Neuronal stem cell (in vitro differentiated cells): Measurements from ENCODE around the gene TOGARAM1.

Source experiments
- DNase-seq: peaks from one replicate; pipeline ENCODE4 v3.0.0-alpha.2; 2013; ENCODE audit warnings: low spot score
- H2AFZ ChIP-seq: one replicate; pipeline ENCODE4 v1.6.1; 2013; ENCODE audit warnings: mild to moderate bottlenecking, low read length, inconsistent platforms
- H2AK5ac ChIP-seq: 2 replicates; pipeline ENCODE4 v1.6.1; 2013; ENCODE audit warnings: low read depth, mild to moderate bottlenecking, inconsistent platforms, low read length, moderate library complexity, mixed read lengths
- H2BK120ac ChIP-seq: 2 replicates; pipeline ENCODE4 v1.6.1; 2013; ENCODE audit warnings: low read depth, mild to moderate bottlenecking, inconsistent platforms, low read length, moderate library complexity, mixed read lengths
- H2BK12ac ChIP-seq: one replicate; pipeline ENCODE4 v1.6.1; 2013; ENCODE audit warnings: low read length, inconsistent platforms
- H2BK15ac ChIP-seq: 2 replicates; pipeline ENCODE4 v1.6.1; 2013; ENCODE audit warnings: mild to moderate bottlenecking, low read length, inconsistent platforms, mixed read lengths
- H2BK5ac ChIP-seq: one replicate; pipeline ENCODE4 v1.6.1; 2013; ENCODE audit warnings: inconsistent platforms, mild to moderate bottlenecking, low read length, moderate library complexity
- H3K14ac ChIP-seq: one replicate; pipeline ENCODE4 v1.6.1; 2013; ENCODE audit warnings: low read length, inconsistent platforms
- H3K18ac ChIP-seq: 2 replicates; pipeline ENCODE4 v1.6.1; 2013; ENCODE audit warnings: low read length, inconsistent platforms
- H3K23ac ChIP-seq: 2 replicates; pipeline ENCODE4 v1.6.1; 2013; ENCODE audit warnings: low read depth, mild to moderate bottlenecking, mixed read lengths, low read length, inconsistent platforms; ENCODE audit not compliant: poor library complexity
- H3K27ac ChIP-seq: replicated peaks from 3 replicates; pipeline ENCODE4 v1.5.1; 2013; ENCODE audit warnings: low read length, inconsistent platforms
- H3K27me3 ChIP-seq, 3 experiments: 2 replicates each; pipeline ENCODE4 v1.6.1; 2013; ENCODE audit warnings: low read length in 3 of 3, mild to moderate bottlenecking in 2 of 3, inconsistent platforms in 1 of 3, low read depth in 1 of 3, mixed read lengths in 1 of 3, moderate library complexity in 1 of 3; ENCODE audit not compliant: control insufficient read depth in 3 of 3, insufficient read depth in 3 of 3
- H3K36me3 ChIP-seq, 2 donors: replicated peaks in 1 of 2; 2 replicates each; pipeline ENCODE4 v1.6.1; 2013; ENCODE audit warnings: low read length in 2 of 2; ENCODE audit not compliant: control insufficient read depth in 2 of 2, insufficient read depth in 2 of 2
- H3K4ac ChIP-seq: 2 replicates; pipeline ENCODE4 v1.6.1; 2013; ENCODE audit warnings: inconsistent platforms, mild to moderate bottlenecking, low read length, moderate library complexity
- H3K4me1 ChIP-seq, 2 donors: 1 replicate in 1 of 2; 2 replicates in 1 of 2; pipeline ENCODE4 v1.6.1; 2013; ENCODE audit warnings: low read length in 2 of 2, low read depth in 1 of 2; ENCODE audit not compliant: control insufficient read depth in 2 of 2, insufficient read depth in 1 of 2
- H3K4me2 ChIP-seq: one replicate; pipeline ENCODE4 v1.6.1; 2013; ENCODE audit warnings: mild to moderate bottlenecking, low read length, inconsistent platforms; ENCODE audit not compliant: insufficient read depth, poor library complexity, severe bottlenecking
- H3K4me3 ChIP-seq, 2 donors: 2 replicates each; pipeline ENCODE4 v1.5.1; 2013; ENCODE audit warnings: low read length in 2 of 2, mild to moderate bottlenecking in 2 of 2, inconsistent platforms in 1 of 2, moderate library complexity in 1 of 2
- H3K79me1 ChIP-seq: one replicate; pipeline ENCODE4 v1.6.1; 2013; ENCODE audit warnings: low read depth, mild to moderate bottlenecking, inconsistent platforms, low read length, moderate library complexity
- H3K9ac ChIP-seq: one replicate; pipeline ENCODE4 v1.6.1; 2013; ENCODE audit warnings: mild to moderate bottlenecking, low read depth, low read length, inconsistent platforms; ENCODE audit not compliant: poor library complexity
- H3K9me3 ChIP-seq, 2 donors: replicated peaks in 1 of 2; 2 replicates each; pipeline versions ENCODE3 to v1.6.1; 2013; ENCODE audit warnings: low read length in 2 of 2, mild to moderate bottlenecking in 2 of 2, inconsistent platforms in 1 of 2, low read depth in 1 of 2, mixed read lengths in 1 of 2, moderate library complexity in 1 of 2; ENCODE audit not compliant: control insufficient read depth in 2 of 2, insufficient read depth in 1 of 2
- H4K8ac ChIP-seq: one replicate; pipeline ENCODE4 v1.6.1; 2013; ENCODE audit warnings: low read depth, mild to moderate bottlenecking, inconsistent platforms, low read length, moderate library complexity
- H4K91ac ChIP-seq: one replicate; pipeline ENCODE4 v1.6.1; 2013; ENCODE audit warnings: low read length, low read depth, mild to moderate bottlenecking, inconsistent platforms; ENCODE audit not compliant: poor library complexity
- WGBS, 2 donors: extraction: QIAGEN DNeasy Blood & Tissue Kit; methylation state at CpG; one replicate each; pipeline ENCODE4 v1.1.7; 2013; ENCODE audit warnings: missing lambda C conversion rate in 2 of 2, mixed read lengths in 1 of 2; ENCODE audit not compliant: insufficient read length in 2 of 2, insufficient replicate concordance in 1 of 2; ENCODE audit errors: extremely low coverage in 2 of 2; 5-methylcytosine and 5-hydroxymethylcytosine counted together

TOGARAM1 gene

GRCh38 chr14:44935155-44935554, 26.8 kb upstream of the TOGARAM1 start:
- no peak for DNase-seq

GRCh38 chr14:44937547-44937946, 24.4 kb upstream of the TOGARAM1 start:
- no peak overlapping the region for H2BK12ac ChIP-seq
- no peak overlapping the region for H2BK15ac ChIP-seq
- H3K4me3 ChIP-seq: no peak overlapping the region
- no peaks in the 10 kb centered on the region for H3K27me3 ChIP-seq
- no peak for DNase-seq
- no peak overlapping the region for H2AFZ ChIP-seq
- no peak overlapping the region for H3K4ac ChIP-seq
- no peak overlapping the region for H2BK5ac ChIP-seq
- no peak overlapping the region for H4K91ac ChIP-seq
- no peaks in the 10 kb centered on the region for H3K79me1 ChIP-seq
- no peak overlapping the region for H4K8ac ChIP-seq
- no peak overlapping the region for H3K27ac ChIP-seq
- peaks cover 0 to 51% of the 10 kb centered on the region in 2 donors for H3K36me3 ChIP-seq
- H3K9me3 ChIP-seq: peaks cover 2 to 15% of the 10 kb centered on the region in 2 donors
- H3K18ac ChIP-seq: no peak overlapping the region
- no peak overlapping the region for H2AK5ac ChIP-seq
- H3K9ac ChIP-seq: no peak overlapping the region
- H2BK120ac ChIP-seq: no peak overlapping the region
- H3K14ac ChIP-seq: no peak overlapping the region
- no peak overlapping the region for H3K23ac ChIP-seq
- WGBS, 2 donors: no CpG with 5 or more reads among the region's 2 CpGs
- H3K4me1 ChIP-seq: no peaks in the 10 kb centered on the region
- H3K4me2 ChIP-seq: no peak overlapping the region

More at GRCh38 chr14:44935155-44935554, 26.8 kb upstream of the TOGARAM1 start:
- Histone ChIP-seq H4K91ac (no peak overlapping the region), H3K4me1 (no peaks in the 10 kb centered on the region), H3K18ac (no peak overlapping the region), H2AFZ (no peak overlapping the region), H3K9ac (no peak overlapping the region), H3K14ac (no peak overlapping the region), H2AK5ac (no peak overlapping the region), H3K79me1 (no peaks in the 10 kb centered on the region), H3K4me3 (no peak overlapping the region), H2BK5ac (no peak overlapping the region), H2BK15ac (no peak overlapping the region), H2BK120ac (no peak overlapping the region), H3K9me3 (peaks cover 2 to 14% of the 10 kb centered on the region in 2 donors), H3K4ac (no peak overlapping the region), H2BK12ac (no peak overlapping the region), H3K23ac (no peak overlapping the region), H3K27me3 (no peaks in the 10 kb centered on the region), H4K8ac (no peak overlapping the region), H3K27ac (no peak overlapping the region), H3K36me3 (peaks cover 0 to 38% of the 10 kb centered on the region in 2 donors), H3K4me2 (no peak overlapping the region)
- no CpG with 5 or more reads among the region's 2 CpGs for WGBS, 2 donors

GRCh38 chr14:44940211-44940610, 21.8 kb upstream of the TOGARAM1 start:
- Histone ChIP-seq H3K23ac (no peak overlapping the region), H3K14ac (no peak overlapping the region), H4K8ac (no peak overlapping the region), H2AK5ac (no peak overlapping the region), H3K79me1 (no peaks in the 10 kb centered on the region), H3K27me3 (no peaks in the 10 kb centered on the region), H2BK12ac (no peak overlapping the region), H3K4me3 (no peak overlapping the region), H3K9ac (no peak overlapping the region), H3K4me2 (no peak overlapping the region), H3K4ac (no peak overlapping the region), H3K36me3 (peaks cover 1 to 56% of the 10 kb centered on the region in 2 donors), H2BK15ac (no peak overlapping the region), H2BK5ac (no peak overlapping the region), H2AFZ (no peak overlapping the region), H2BK120ac (no peak overlapping the region), H3K9me3 (peaks cover 2 to 15% of the 10 kb centered on the region in 2 donors), H3K27ac (no peak overlapping the region), H4K91ac (no peak overlapping the region), H3K4me1 (no peaks in the 10 kb centered on the region), H3K18ac (no peak overlapping the region)
- no peak for DNase-seq

GRCh38 chr14:44940944-44941343, 21.0 kb upstream of the TOGARAM1 start:
- H2AFZ ChIP-seq: no peak overlapping the region
- no peaks in the 10 kb centered on the region for H3K79me1 ChIP-seq
- no peak overlapping the region for H2BK120ac ChIP-seq
- H3K4me3 ChIP-seq: no peak overlapping the region
- no peak overlapping the region for H3K23ac ChIP-seq
- H3K27me3 ChIP-seq: no peaks in the 10 kb centered on the region
- no peak overlapping the region for H2BK5ac ChIP-seq
- no peak overlapping the region for H3K18ac ChIP-seq
- H4K8ac ChIP-seq: no peak overlapping the region
- no peak for DNase-seq
- no peak overlapping the region for H4K91ac ChIP-seq
- H3K9me3 ChIP-seq: peaks cover 2 to 15% of the 10 kb centered on the region in 2 donors
- no peak overlapping the region for H3K4ac ChIP-seq
- no peak overlapping the region for H3K27ac ChIP-seq
- no peak overlapping the region for H2AK5ac ChIP-seq
- no peak overlapping the region for H3K14ac ChIP-seq
- no peak overlapping the region for H3K4me2 ChIP-seq
- H3K4me1 ChIP-seq: no peaks in the 10 kb centered on the region
- WGBS, 2 donors: no CpG with 5 or more reads among the region's 6 CpGs
- H2BK15ac ChIP-seq: no peak overlapping the region
- peaks cover 4 to 64% of the 10 kb centered on the region in 2 donors for H3K36me3 ChIP-seq
- H2BK12ac ChIP-seq: no peak overlapping the region
- H3K9ac ChIP-seq: no peak overlapping the region
